H1 (cell line): ENCODE data around the gene KRT6C. TPM values are rescaled to one million over a fixed set of nuclear protein-coding genes. Genes with fewer than 3 reads are reported as not detected.

Source experiments
- SIX5 ChIP-seq: IDR thresholded peaks from 2 replicates; pipeline ENCODE4 v1.6.1; 2011; ENCODE audit warnings: mild to moderate bottlenecking, low read depth, low read length
- polyA plus RNA-seq, 7 experiments: library from polyadenylated mRNA; depleted of rRNA in 3 of 7; stranded (reverse) in 5 of 7; unstranded in 2 of 7; fragments of >200 nt in 5 of 7; fragments of 200-250 nt in 2 of 7; gene quantifications; 1 replicate in 5 of 7; 2 replicates in 1 of 7; 4 replicates in 1 of 7; pipeline versions ENCODE4 v1.2.1 to v1.2.3, GENCODE V29; 2011 to 2013; ENCODE audit warnings: missing spikeins in 2 of 7, mixed read lengths in 2 of 7
- total RNA-seq: library from RNA; stranded (reverse); fragmentation: NEBNext Ultra II Directional; extraction: Animal tissue kit (Norgen Biotek cat#: 25700); gene quantifications from 2 replicates; pipeline ENCODE4 v1.2.1, GENCODE V29; 2021

The KRT6C gene
- total and polyA plus RNA-seq, 2 of the 8 experiments (the other 6 are each of a cell fraction or from before 2014, with no cell fraction given) = not detected

- TF ChIP-seq SIX5 = no peak
Observed at GRCh38 chr12:52427083-52427482, 46.5 kb downstream of the KRT6C start (continued).
